ENCODE results near the gene TJP1.
"Not testable (repeated sequence)": the region's sequence is repeated elsewhere in the genome, so short reads cannot be mapped to it uniquely, and the experiment has no call there.

The TJP1 gene

DNA sequence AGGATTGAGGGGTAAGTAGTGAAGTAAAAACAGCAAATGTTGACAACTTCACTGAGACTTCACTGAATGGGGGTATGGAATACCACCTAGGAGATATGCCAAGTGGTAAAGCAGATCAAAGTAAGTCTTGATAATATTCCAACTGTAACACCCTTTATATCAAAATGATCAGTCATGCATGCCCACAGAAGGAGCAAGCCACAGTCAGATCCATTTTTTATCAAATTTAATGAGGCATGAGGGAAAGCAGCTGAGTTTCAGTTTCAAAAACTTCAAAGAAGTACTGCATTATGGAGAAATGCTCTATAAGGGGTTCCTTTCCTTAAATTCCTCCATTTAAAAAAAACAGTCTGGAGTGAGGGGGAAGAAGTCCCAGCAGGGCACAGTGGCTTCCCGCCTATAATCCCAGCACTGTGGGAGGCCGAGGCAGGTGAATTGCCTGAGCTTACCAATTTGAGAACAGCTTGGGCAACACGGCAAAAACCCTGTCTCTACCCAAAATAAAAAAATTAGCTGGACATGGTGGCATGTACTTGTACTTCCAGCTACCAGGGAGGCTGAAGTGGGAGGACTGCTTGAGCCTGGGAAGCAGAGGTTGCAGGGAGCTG, 56.9 kb downstream of the TJP1 start:
- POLR2A ChIA-PET, result no interaction called here
- no peak for DNase-seq (ENCODE audit: extremely low spot score)
- TF ChIP-seq, protein P1, sequence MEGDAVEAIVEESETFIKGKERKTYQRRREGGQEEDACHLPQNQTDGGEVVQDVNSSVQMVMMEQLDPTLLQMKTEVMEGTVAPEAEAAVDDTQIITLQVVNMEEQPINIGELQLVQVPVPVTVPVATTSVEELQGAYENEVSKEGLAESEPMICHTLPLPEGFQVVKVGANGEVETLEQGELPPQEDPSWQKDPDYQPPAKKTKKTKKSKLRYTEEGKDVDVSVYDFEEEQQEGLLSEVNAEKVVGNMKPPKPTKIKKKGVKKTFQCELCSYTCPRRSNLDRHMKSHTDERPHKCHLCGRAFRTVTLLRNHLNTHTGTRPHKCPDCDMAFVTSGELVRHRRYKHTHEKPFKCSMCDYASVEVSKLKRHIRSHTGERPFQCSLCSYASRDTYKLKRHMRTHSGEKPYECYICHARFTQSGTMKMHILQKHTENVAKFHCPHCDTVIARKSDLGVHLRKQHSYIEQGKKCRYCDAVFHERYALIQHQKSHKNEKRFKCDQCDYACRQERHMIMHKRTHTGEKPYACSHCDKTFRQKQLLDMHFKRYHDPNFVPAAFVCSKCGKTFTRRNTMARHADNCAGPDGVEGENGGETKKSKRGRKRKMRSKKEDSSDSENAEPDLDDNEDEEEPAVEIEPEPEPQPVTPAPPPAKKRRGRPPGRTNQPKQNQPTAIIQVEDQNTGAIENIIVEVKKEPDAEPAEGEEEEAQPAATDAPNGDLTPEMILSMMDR (IDR thresholded peaks at IDR 0.05; ENCODE audit: control extremely low read depth, extremely low read depth, low read depth, missing control alignments), result no peak
- CTCF ChIA-PET, result no interaction called here

DNA sequence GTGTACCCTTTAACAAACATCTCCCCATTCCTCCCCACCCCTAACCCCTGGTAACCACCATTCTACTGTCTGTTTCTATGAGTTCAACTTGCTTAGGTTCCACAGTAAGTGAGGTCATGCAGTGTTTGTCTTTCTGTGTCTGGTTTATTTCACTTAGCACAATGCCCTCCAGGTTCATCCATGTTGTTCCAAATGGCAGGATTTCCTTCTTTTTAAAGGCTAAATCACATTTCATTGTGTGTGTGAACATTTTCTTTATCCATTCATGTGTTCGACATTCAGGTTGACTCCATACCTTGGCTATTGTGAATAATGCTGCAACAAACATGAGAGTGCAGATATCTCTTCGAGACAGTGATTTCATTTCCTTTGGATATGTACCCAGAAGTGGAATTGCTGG, 62.7 kb downstream of the TJP1 start:
- POLR2A ChIA-PET, result no interaction called here
- DNase-seq (ENCODE audit: extremely low spot score), result no peak
- TF ChIP-seq, protein P1 (IDR thresholded peaks at IDR 0.05; ENCODE audit: control extremely low read depth, extremely low read depth, low read depth, missing control alignments), result no peak
- CTCF ChIA-PET, result no interaction called here

DNA sequence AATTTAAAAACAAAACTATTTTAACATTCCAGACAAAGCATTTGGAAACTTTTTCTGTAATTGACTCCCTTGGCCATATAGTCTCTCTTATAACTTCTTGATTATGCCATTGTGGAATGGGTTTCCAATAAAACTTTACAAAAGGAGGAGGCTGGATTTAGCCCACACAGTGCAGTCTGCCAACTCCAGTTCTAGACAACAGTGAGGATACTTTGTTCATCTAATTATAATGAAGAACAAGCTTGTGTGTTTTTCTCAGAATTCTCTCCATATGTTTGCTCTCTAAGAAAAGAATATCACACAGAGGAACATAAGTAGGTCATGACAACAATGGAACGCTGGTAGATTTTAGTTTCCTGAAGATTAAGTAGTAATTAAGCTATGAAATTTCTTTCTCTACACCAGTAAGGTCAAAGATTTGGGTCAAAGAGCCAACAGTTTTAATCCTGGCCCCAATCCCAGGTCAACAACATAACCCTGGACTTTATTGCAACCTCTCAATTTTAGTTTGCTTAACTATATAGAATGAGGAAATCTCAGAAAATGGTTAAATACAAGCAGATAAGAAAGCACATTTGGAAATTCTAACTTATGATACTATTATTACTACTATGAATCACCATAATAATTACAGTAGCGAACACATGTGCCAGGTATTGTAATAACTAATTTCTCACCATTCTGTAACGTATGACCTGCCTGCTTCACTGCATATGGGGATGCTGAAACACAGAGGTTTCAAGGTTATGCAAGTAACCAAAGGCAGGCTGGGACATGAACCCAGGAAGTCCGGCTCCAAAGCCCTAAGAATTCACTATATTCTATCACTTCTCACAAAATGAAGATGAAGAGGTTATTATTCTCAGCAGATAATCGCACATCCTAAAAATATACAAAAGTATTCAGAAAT, 65.7 kb downstream of the TJP1 start:
- CTCF ChIA-PET, result no interaction called here

DNA sequence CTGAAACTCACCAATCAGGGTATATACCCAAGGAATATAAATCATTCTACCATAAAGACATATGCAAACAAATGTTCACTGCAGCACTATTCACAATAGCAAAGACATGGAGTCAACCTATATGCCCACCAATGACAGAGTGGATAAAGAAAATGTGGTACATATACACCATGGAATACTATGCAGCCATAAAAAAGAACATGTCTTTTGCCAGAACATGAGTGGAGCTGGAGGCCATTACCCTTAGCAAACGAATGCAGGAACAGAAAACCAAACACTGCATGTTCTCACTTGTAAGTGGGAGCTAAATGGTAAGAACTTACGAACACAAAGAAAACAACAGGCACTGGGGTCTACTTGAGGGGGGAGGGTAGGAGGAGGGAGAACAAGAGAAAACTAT, 68.3 kb downstream of the TJP1 start:
- DNase-seq (ENCODE audit: extremely low spot score); POLR2A ChIA-PET; CTCF ChIA-PET: not testable (repeated sequence)

More for the DNA sequence above, 65.7 kb downstream of the TJP1 start:
- POLR2A ChIA-PET, result no interaction called here
- TF ChIP-seq, protein P1 (IDR thresholded peaks at IDR 0.05; ENCODE audit: control extremely low read depth, extremely low read depth, low read depth, missing control alignments), result no peak
- no peak for DNase-seq (ENCODE audit: extremely low spot score)

DNA sequence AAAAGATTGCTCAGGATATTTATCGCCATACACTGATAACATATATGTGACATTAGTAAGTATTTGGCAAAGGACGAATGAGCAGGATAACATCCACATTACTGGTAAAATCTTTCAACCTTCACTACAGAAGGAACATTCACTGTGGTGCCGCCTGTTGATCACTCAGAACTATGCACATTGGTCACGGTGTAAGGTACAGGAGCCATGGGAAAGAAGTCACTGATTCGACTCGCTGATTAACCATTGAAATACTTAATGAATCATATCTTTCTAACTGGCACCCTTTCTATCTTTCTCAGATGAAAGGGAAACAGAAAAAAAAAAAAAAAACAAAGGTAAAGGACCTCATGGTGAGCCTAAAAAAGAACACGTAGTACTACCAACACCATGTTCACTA, 68.8 kb downstream of the TJP1 start:
- CTCF ChIA-PET, result no interaction called here

DNA sequence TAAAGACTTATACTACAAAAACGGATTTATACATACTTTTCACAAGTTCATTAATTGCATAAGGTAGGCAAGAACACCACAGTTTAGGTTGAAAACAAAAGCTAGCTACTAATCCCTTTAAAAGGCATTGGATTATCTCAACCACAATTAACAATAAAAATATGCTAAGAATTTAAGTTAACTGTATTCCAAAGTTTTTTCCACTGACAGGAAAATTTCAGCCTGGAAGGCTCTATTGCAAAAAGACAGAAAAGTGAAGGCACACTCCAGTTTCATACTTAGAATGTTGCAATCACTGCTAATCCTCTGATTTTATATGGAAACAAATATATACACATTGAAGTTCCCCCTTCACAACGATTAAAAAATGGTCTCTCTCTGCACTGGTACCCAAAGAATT, 71.5 kb downstream of the TJP1 start:
- TF ChIP-seq, protein P1 (IDR thresholded peaks at IDR 0.05; ENCODE audit: control extremely low read depth, extremely low read depth, low read depth, missing control alignments), result no peak
- ChIA-PET POLR2A (no interaction called here), CTCF (interaction anchor here (1.2 to 1.3 kb wide), 2 partner anchors 10 to 35 kb away, joined by 3 to 4 read pairs; no protein-coding TSS in a partner anchor)
- no peak for DNase-seq (ENCODE audit: extremely low spot score)

More for the DNA sequence above, 68.8 kb downstream of the TJP1 start:
- POLR2A ChIA-PET, result no interaction called here
- DNase-seq (ENCODE audit: extremely low spot score), result no peak
- TF ChIP-seq, protein P1 (IDR thresholded peaks at IDR 0.05; ENCODE audit: control extremely low read depth, extremely low read depth, low read depth, missing control alignments), result no peak
